Fibroblast of skin of left quadriceps (primary cell): Measurements from ENCODE around the gene SPATA6L.
"Not testable (repeated sequence)": the region's sequence is repeated elsewhere in the genome, so short reads cannot be mapped to it uniquely, and the experiment has no call there.

Experiments
- DNase-seq, 2 experiments: peaks; one replicate each; pipeline ENCODE4 v3.0.0-alpha.2; 2013; ENCODE audit warnings: low read depth in 2 of 2

The SPATA6L gene

DNA sequence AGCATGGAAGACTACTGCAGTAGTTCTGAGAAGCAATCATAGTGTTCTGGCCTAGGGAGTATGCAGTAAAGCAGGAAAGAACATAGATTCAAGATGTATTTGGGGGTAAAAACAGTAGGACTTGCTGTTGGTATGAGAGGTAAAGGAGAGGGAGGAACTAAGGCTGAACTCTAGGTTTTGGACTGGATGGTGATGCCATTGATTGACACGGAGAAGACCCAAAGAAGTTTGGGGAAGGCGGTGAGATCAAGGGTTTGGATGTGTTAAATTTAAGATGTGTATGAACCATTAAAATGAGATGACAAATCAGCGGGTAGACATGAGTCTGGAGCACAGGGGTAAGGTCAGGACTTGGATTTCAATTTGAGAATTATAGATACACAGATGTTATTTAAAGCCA lies 11.1 kb upstream of the SPATA6L start:
- DNase-seq: no peak

- peak; percentile 92 for DNase-seq
Observed at GRCh38 chr9:4674783-4675182, 8.5 kb upstream of the SPATA6L start.

DNA sequence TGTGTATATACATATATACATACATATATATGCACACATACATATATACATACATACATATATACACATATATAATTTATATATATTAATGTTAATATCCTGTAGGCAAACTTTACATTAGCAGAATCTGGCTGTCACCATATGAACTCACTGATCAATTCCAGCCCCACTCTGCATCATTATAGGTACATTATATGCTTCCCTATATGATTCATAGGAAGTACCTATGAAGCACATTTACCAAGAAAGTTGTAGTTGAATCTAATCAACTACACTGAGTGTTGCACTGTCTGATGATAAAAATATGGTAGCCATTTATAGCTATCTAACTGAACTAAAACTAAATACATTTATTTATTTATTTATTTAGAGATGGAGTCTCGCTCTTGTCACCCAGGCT lies 5.5 kb upstream of the SPATA6L start:
- no peak for DNase-seq

GRCh38 chr9:4670591-4670990 lies 4.3 kb upstream of the SPATA6L start:
- DNase-seq: no peak

DNA sequence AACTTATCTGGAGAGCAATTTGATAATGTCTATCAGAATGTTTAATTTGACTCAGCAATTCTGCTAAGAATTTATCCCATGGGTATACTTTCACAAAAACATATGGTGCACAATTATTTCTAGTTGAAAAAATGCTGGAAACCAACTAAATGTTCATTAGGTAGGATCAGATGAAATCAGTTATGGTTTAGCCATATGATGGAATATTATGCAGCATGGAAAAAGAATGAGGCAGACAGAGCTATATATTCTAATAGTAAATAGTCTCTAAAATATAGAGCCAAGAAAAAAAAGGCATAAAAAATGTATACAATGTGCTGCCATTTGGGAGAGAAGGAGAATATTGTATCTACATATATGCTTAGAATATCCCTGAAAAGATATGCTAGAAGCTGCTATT lies 3.6 kb upstream of the SPATA6L start:
- DNase-seq: no peak

GRCh38 chr9:4668604-4669003 lies 2.3 kb upstream of the SPATA6L start:
- DNase-seq: no peak

- DNase-seq: no peak
Observed at GRCh38 chr9:4667681-4668080, 1.4 kb upstream of the SPATA6L start.

GRCh38 chr9:4665357-4665756 lies 923 bp downstream of the SPATA6L start:
- no peak for DNase-seq

DNA sequence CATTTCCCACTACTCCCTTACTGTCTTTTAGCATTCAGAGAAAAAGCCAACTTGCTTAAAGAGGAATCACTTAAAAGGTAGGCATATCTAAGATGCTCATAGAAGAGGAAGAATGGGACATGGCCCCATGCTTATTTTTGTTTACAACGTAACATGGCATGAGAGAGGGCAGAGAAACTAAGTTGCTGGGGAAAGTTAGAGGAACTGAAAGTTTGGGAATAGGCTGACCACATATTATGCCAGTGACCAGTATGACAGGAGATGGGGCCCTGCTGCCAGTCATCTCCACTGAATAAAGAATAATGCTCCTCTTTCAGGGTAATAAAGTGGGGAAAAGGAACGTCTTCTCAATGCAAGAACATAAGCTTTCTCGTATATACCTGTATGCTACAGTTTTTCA lies 2.3 kb downstream of the SPATA6L start:
- no peak for DNase-seq

DNA sequence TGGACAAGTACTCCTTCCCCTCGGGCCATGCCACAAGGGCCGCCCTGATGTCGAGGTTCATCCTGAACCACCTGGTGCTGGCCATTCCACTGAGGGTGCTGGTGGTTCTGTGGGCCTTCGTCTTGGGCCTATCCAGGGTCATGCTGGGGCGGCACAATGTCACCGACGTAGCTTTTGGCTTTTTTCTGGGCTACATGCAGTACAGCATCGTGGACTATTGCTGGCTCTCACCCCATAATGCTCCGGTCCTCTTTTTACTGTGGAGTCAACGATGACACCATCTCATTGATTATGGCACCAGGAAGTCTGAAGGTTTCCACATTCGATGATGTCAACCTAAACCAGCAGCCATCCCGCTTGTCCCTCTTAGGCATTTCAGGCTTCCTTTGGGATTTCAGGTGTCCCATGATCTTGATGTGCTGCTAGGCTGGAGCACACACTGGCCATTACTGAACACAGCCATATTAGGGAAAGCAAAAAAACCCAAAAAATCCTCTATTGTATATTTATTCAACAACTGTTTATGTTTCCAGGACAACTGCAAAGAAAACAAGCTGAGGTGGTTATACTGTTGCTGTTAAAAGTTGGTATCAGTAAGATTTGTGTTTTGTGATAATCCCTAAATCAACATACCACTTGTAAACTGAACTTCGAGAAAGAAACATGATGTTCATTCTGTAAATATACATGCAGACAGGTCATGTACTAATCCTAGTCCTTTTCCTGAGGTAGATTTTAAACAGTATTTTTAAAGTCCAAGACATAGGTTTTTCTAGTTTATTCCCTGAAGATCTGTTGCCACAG lies 3.1 kb downstream of the SPATA6L start:
- DNase-seq: no peak

GRCh38 chr9:4662108-4662988 lies 3.9 kb downstream of the SPATA6L start, which contains the start of gene PLPP6:
PLPP6 (plus strand) TSS chr9:4662294; CDS start chr9:4662376, 82 bp downstream.
- peak; percentile 42 to 49 for DNase-seq

GRCh38 chr9:4661611-4662010 lies 4.7 kb downstream of the SPATA6L start:
- no peak for DNase-seq

GRCh38 chr9:4661165-4661564 lies 5.1 kb downstream of the SPATA6L start:
- no peak for DNase-seq

- DNase-seq: not testable (repeated sequence)
Observed at GRCh38 chr9:4660665-4661064, 5.6 kb downstream of the SPATA6L start.

- DNase-seq: no peak
Observed at GRCh38 chr9:4657426-4658159, 8.7 kb downstream of the SPATA6L start.

DNA sequence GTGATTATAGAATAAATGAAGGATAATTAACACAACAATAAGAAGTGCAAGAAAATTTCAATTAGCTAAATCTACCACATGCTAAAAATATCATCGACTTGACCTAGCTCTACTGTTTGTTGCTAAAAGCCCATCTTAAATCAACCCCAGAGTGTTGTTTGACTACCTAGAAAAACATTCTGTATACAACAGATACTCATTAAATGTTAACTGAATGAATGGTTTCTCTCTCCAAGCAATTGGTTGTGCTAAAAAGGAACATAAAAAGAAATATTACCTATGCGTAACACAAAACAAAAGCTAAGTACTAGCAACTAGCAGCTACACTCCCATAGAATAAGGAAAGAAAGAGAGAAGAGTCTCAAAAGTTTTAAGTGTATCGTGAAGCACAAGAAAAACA lies 9.7 kb downstream of the SPATA6L start:
- DNase-seq: no peak

GRCh38 chr9:4656196-4656595 lies 10.1 kb downstream of the SPATA6L start:
- DNase-seq: not testable (repeated sequence)

GRCh38 chr9:4654538-4654937 lies 11.7 kb downstream of the SPATA6L start:
- DNase-seq: no peak

DNA sequence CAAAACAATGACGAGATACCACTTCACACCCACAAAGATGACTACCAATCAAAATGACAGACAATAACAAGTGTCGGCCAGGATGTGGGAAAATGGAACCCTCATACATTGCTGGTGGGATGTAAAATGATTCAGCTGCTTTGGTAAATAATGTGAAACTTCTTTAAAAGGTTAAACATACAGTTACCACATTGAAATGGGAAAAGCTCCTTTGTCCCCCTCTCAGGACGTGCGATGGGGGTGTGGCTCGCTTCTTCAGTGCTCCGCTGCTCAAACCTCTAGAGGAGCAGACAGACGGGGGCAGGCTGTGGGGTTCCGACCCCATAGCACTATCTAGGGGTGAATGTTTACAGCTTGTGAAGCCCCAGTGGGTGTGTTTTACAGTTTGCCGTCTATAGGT lies 12.2 kb downstream of the SPATA6L start:
- DNase-seq: no peak

DNA sequence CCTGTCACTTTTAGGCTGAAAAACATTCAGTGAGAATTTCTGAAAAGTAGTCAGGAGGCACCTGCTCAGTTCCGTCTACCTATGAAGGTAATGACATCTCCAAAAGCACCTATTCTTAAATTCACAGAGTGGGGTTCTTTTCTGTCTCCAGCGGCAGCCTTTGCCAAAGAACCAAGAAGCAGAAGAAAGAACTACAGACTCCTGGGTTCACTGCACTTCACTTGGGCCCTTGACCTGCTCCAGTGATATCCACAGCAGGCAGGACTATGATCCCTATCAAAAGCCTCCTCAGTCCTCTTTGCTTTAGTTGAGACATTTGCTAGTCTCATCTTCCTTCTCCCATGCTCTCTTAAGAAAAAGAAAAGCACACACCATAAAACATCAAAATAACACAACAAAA lies 23.9 kb downstream of the SPATA6L start:
- DNase-seq: no peak

DNA sequence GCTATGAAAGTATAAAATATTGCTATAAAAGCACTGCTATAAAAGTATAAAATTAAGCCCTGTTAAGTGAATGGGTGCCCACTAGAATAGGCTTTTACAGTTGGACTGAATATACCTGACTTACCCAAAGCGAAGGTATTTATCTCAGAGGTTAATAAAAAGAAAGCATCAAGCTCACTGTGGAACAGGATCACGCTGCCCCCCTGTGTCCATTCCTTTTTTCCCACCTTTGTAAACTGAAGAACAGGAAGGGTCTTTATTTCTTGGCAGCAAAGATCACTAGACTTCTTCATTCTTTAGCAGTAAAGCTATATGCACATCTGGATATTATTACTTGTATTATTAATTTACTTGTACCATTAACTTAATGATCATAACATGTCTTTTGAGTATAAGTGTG lies 26.3 kb downstream of the SPATA6L start:
- no peak for DNase-seq

DNA sequence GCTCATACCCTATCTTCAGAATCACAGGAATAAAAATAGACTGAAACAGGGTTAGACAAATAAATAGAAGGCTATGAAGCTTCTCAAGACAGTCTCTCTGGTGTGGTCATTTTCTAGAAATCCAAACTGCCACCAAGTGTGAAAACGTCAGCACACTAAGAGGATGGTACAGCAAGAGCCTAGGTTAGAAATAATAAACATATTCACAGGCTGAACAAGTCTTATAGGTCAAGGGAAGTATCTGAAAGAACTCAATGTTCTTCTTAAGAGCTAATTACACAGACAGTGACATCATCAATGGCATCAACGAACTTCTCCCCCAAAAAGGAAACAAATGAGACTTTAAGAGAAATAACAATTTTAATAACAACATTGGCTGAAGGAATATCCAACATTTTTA lies 26.9 kb downstream of the SPATA6L start:
- DNase-seq: no peak
